SK-N-SH (cell line): Measurements from ENCODE around the gene RBM15B. TPM values are rescaled to one million over a fixed set of nuclear protein-coding genes. Genes with fewer than 3 reads are reported as not detected.

Experiments
- CTCF ChIA-PET: fragments of 300-600, 350-600 bp; formaldehyde crosslinking; extraction: SDS; loops from one replicate; lab custom pipeline; 2021; lab: Yijun Ruan, JAX
- POLR2A ChIA-PET: fragments of 350-600 bp; sonication (Branson Sonifier 250); formaldehyde crosslinking; extraction: SDS; loops from one replicate; lab custom pipeline; 2020; ENCODE audit warnings: antibody characterized with exemption, inconsistent platforms; lab: Yijun Ruan, JAX
- DNase-seq: peaks from one replicate; pipeline ENCODE4 v3.0.0; 2012
- H2AFZ ChIP-seq: fragments of 200-600 bp; sonication (generic); 2 replicates; pipeline ENCODE4 v1.8.1; 2016; ENCODE audit warnings: antibody characterized with exemption, mild to moderate bottlenecking, low read depth
- H3F3A ChIP-seq: fragments of 200-600 bp; sonication (generic); replicated peaks from 2 replicates; pipeline ENCODE3; 2016; ENCODE audit warnings: antibody characterized with exemption, mild to moderate bottlenecking; ENCODE audit not compliant: insufficient read depth
- H3K27ac ChIP-seq, 2 experiments: fragments of 200-500 bp in 1 of 2; fragments of 200-600 bp in 1 of 2; sonication (Bioruptor generic) in 1 of 2; sonication (generic), shearing (Covaris generic) in 1 of 2; 2 replicates each; pipeline versions ENCODE4 v1.5.1 to v1.6.1; 2014 to 2016; ENCODE audit warnings: low read depth in 2 of 2, inconsistent platforms in 1 of 2, low read length in 1 of 2, mild to moderate bottlenecking in 1 of 2, mixed read lengths in 1 of 2
- H3K27me3 ChIP-seq: fragments of 200-600 bp; sonication (generic), shearing (Covaris generic); 2 replicates; pipeline ENCODE4 v1.6.1; 2016; ENCODE audit warnings: mixed run types; ENCODE audit not compliant: insufficient read depth
- H3K36me3 ChIP-seq, 2 experiments: fragments of 200-500 bp in 1 of 2; fragments of 200-600 bp in 1 of 2; sonication (Bioruptor generic) in 1 of 2; sonication (generic) in 1 of 2; replicated peaks in 1 of 2; 2 replicates each; pipeline versions ENCODE3 to v1.5.1; 2014 to 2016; ENCODE audit warnings: low read length in 1 of 2, mild to moderate bottlenecking in 1 of 2; ENCODE audit not compliant: insufficient read depth in 2 of 2, control insufficient read depth in 1 of 2
- H3K4me1 ChIP-seq, 2 experiments: fragments of 200-500 bp in 1 of 2; fragments of 200-600 bp in 1 of 2; sonication (Bioruptor generic) in 1 of 2; sonication (generic), shearing (Covaris generic) in 1 of 2; 2 replicates each; pipeline versions ENCODE4 v1.5.1 to v1.6.1; 2014 to 2016; ENCODE audit warnings: low read depth in 1 of 2, low read length in 1 of 2, mixed run types in 1 of 2; ENCODE audit not compliant: insufficient read depth in 2 of 2, control insufficient read depth in 1 of 2
- H3K4me2 ChIP-seq: fragments of 200-600 bp; sonication (generic), shearing (Covaris generic); 2 replicates; pipeline ENCODE4 v1.6.1; 2017; ENCODE audit warnings: mixed run types
- H3K4me3 ChIP-seq, 2 experiments: fragments of 200-500 bp in 1 of 2; fragments of 200-600 bp in 1 of 2; sonication (Bioruptor generic) in 1 of 2; sonication (generic), shearing (Covaris generic) in 1 of 2; 2 replicates each; pipeline versions ENCODE4 v1.5.1 to v1.8.1; 2014 to 2016; ENCODE audit warnings: low read depth in 2 of 2, inconsistent platforms in 1 of 2, low read length in 1 of 2, mild to moderate bottlenecking in 1 of 2, mixed read lengths in 1 of 2, moderate library complexity in 1 of 2
- H3K79me2 ChIP-seq: fragments of 200-600 bp; sonication (generic); 2 replicates; pipeline ENCODE4 v1.8.1; 2017; ENCODE audit warnings: mild to moderate bottlenecking; ENCODE audit not compliant: insufficient read depth
- H3K9ac ChIP-seq: fragments of 200-600 bp; sonication (generic); 2 replicates; pipeline ENCODE4 v1.6.1; 2017; ENCODE audit warnings: mixed run types
- H3K9me2 ChIP-seq: fragments of 200-600 bp; sonication (generic); 2 replicates; pipeline ENCODE4 v1.6.1; 2017; ENCODE audit warnings: mixed run types
- H3K9me3 ChIP-seq: fragments of 200-600 bp; sonication (generic); 2 replicates; pipeline ENCODE4 v1.6.1; 2017; ENCODE audit warnings: mixed run types, mild to moderate bottlenecking, moderate library complexity
- H4K20me1 ChIP-seq: fragments of 200-600 bp; sonication (generic); 2 replicates; pipeline ENCODE4 v1.6.1; 2017; ENCODE audit warnings: mild to moderate bottlenecking, mixed run types; ENCODE audit not compliant: insufficient read depth
- CHD2 ChIP-seq: fragments of 150-350 bp; IDR thresholded peaks from 2 replicates; pipeline ENCODE4 v1.6.1; 2018; ENCODE audit warnings: low read length; ENCODE audit not compliant: partially characterized antibody
- EZH2phosphoT487 ChIP-seq: fragments of 200-600 bp; sonication (generic); IDR thresholded peaks from 2 replicates; pipeline ENCODE4 v1.6.1; 2017; ENCODE audit warnings: low read depth, mixed run types, mild to moderate bottlenecking, antibody characterized with exemption, moderate library complexity, borderline replicate concordance
- FOSL2 ChIP-seq: IDR thresholded peaks from 2 replicates; pipeline ENCODE4 v1.4.0; 2012; ENCODE audit warnings: low read depth, mild to moderate bottlenecking, moderate library complexity, borderline replicate concordance
- GABPA ChIP-seq: IDR thresholded peaks from 2 replicates; pipeline ENCODE4 v1.4.0; 2012; ENCODE audit warnings: low read depth, mild to moderate bottlenecking
- MEF2A ChIP-seq: IDR thresholded peaks from 2 replicates; pipeline ENCODE4 v1.4.0; 2012; ENCODE audit warnings: low read depth, borderline replicate concordance
- MXI1 ChIP-seq: IDR thresholded peaks from 2 replicates; pipeline ENCODE4 v1.6.1; 2012; ENCODE audit warnings: mild to moderate bottlenecking, low read depth, low read length, improper control_type of control experiment
- RCOR1 ChIP-seq: fragments of 150-350 bp; IDR thresholded peaks from 2 replicates; pipeline ENCODE4 v1.6.1; 2017; ENCODE audit warnings: antibody characterized with exemption, low read length
- SMC3 ChIP-seq: IDR thresholded peaks from 2 replicates; pipeline ENCODE4 v1.6.1; 2012; ENCODE audit warnings: low read depth, low read length, improper control_type of control experiment
- TCF12 ChIP-seq: IDR thresholded peaks from 2 replicates; pipeline ENCODE4 v1.4.0; 2012
- TEAD4 ChIP-seq: IDR thresholded peaks from 2 replicates; pipeline ENCODE4 v1.4.0; 2012; ENCODE audit warnings: mild to moderate bottlenecking, borderline replicate concordance; ENCODE audit not compliant: insufficient read depth
- WGBS: methylation state at CpG from one replicate; pipeline ENCODE4 v1.1.6; 2017; ENCODE audit warnings: low lambda C conversion rate; 5-methylcytosine and 5-hydroxymethylcytosine counted together
- polyA plus RNA-seq, 3 experiments: library from polyadenylated mRNA; depleted of rRNA; stranded (reverse); fragments of >200 nt; gene quantifications; 2 replicates each; pipeline ENCODE4 v1.2.3, GENCODE V29; 2012
- TF ChIP-seq, protein P1 (sequence below): IDR thresholded peaks from 2 replicates; pipeline ENCODE4 v1.6.1; 2012; ENCODE audit warnings: mild to moderate bottlenecking, low read depth, low read length, moderate library complexity
- TF ChIP-seq, protein P2 (sequence below): fragments of 150-350 bp; IDR thresholded peaks from 2 replicates; pipeline ENCODE4 v1.6.1; 2016; ENCODE audit warnings: mild to moderate bottlenecking, low read depth, low read length

RBM15B gene
- polyA plus RNA-seq, 1 of the 3 experiments (the other 2 are of a cell fraction): 17.0 TPM

DNA sequence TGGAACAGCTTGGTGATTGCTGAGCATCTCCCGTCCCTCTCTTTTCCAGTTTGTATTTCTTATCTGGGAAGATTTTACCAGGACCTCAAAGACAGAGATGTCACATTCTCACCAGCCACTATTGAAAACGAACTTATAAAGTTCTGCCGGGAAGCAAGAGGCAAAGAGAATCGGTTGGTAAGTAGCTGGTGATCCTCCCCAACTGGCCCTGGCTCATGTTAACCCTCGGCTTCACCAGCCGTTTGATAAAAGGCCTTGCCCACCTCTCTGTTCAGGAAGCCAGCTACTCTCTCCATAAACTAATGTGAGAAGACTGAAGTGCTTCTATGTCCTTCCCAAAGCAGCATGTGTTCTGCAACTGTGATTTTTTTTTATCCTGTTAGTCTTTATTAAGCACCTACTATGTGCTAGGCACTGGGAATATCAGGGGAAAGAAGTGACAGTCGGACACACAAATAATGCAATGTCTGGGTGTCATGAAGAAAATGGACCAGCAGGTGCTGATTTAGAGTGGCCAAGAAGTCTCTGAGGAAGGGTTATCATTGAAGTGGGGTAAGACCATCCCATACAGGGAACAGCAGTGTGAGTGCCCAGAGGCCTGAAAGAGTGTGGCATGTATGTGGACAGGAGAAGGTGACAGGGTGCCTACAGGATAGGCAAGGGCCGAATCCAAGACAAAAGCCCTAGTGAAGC is 4.8 kb upstream of the RBM15B start:
- no peaks in the 10 kb centered on the region for H3K9me2 ChIP-seq
- H3K9me3 ChIP-seq: no peaks in the 10 kb centered on the region
- peaks cover 36% of the 10 kb centered on the region for H3F3A ChIP-seq
- 23% methylated on average over 8 of the region's 8 CpGs for WGBS
- peak overlapping the region; percentile 80 for H3K9ac ChIP-seq
- peak overlapping the region; percentile 91 for H3K4me2 ChIP-seq
- peaks cover 10% of the 10 kb centered on the region for H4K20me1 ChIP-seq
- H2AFZ ChIP-seq: no peak overlapping the region
- DNase-seq: no peak
- no peaks in the 10 kb centered on the region for H3K27me3 ChIP-seq
- H3K4me1 ChIP-seq: peaks cover 21 to 50% of the 10 kb centered on the region in 2 experiments
- POLR2A ChIA-PET: interaction anchor here (0.8 to 2.4 kb wide), 5 partner anchors 11 to 817 kb away, joined by 3 to 12 read pairs (median 8); partner anchors contain the start of genes DCAF1, HEMK1 and MAPKAPK3
- peaks cover 16 to 29% of the 10 kb centered on the region in 2 experiments for H3K36me3 ChIP-seq
- CTCF ChIA-PET: interaction anchor here (1.0 to 2.7 kb wide), 6 partner anchors 11 to 815 kb away, joined by 4 to 27 read pairs (median 4); partner anchors contain the start of gene MAPKAPK3
- H3K27ac ChIP-seq: peak overlapping the region in 1 of 2 experiments; percentile 65; a peak in 2 of 4 replicates
- peak overlapping the region; percentile 84 to 98 for H3K4me3 ChIP-seq
- TF ChIP-seq RCOR1 (no peak), GABPA (no peak), MEF2A (no peak), TCF12 (no peak), MXI1 (no peak), TEAD4 (no peak), CHD2 (no peak), SMC3 (no peak), EZH2phosphoT487 (no peak)
- TF ChIP-seq, protein P1, sequence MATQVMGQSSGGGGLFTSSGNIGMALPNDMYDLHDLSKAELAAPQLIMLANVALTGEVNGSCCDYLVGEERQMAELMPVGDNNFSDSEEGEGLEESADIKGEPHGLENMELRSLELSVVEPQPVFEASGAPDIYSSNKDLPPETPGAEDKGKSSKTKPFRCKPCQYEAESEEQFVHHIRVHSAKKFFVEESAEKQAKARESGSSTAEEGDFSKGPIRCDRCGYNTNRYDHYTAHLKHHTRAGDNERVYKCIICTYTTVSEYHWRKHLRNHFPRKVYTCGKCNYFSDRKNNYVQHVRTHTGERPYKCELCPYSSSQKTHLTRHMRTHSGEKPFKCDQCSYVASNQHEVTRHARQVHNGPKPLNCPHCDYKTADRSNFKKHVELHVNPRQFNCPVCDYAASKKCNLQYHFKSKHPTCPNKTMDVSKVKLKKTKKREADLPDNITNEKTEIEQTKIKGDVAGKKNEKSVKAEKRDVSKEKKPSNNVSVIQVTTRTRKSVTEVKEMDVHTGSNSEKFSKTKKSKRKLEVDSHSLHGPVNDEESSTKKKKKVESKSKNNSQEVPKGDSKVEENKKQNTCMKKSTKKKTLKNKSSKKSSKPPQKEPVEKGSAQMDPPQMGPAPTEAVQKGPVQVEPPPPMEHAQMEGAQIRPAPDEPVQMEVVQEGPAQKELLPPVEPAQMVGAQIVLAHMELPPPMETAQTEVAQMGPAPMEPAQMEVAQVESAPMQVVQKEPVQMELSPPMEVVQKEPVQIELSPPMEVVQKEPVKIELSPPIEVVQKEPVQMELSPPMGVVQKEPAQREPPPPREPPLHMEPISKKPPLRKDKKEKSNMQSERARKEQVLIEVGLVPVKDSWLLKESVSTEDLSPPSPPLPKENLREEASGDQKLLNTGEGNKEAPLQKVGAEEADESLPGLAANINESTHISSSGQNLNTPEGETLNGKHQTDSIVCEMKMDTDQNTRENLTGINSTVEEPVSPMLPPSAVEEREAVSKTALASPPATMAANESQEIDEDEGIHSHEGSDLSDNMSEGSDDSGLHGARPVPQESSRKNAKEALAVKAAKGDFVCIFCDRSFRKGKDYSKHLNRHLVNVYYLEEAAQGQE: no peak
- TF ChIP-seq, protein P2, sequence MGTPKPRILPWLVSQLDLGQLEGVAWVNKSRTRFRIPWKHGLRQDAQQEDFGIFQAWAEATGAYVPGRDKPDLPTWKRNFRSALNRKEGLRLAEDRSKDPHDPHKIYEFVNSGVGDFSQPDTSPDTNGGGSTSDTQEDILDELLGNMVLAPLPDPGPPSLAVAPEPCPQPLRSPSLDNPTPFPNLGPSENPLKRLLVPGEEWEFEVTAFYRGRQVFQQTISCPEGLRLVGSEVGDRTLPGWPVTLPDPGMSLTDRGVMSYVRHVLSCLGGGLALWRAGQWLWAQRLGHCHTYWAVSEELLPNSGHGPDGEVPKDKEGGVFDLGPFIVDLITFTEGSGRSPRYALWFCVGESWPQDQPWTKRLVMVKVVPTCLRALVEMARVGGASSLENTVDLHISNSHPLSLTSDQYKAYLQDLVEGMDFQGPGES: no peak
- peaks cover 70% of the 10 kb centered on the region for H3K79me2 ChIP-seq

DNA sequence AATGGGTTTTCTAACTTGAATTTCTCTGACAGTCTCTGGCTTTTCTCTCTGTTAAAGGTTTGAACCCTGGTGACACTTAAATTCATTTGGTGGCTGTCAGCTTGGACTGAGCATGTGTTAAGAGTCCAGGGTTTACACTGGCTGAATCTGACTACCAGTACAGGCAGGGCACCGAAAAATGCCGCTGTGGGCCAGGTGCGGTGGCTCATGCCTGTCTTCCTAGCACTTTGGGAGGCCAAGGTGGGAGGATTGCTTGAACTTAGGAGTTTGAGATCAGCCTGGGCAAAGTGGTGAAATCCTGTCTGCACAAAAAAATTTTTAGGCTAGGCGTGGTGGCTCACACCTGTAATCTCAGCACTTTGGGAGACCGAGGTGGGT is 4.2 kb upstream of the RBM15B start:
- WGBS: 100% methylated on average over 2 of the region's 5 CpGs
- TF ChIP-seq FOSL2: no peak
- TF ChIP-seq, protein P1: no peak
- no peaks in the 10 kb centered on the region for H3K27me3 ChIP-seq
- peaks cover 16 to 29% of the 10 kb centered on the region in 2 experiments for H3K36me3 ChIP-seq
- peaks cover 36% of the 10 kb centered on the region for H3F3A ChIP-seq
- no peak overlapping the region for H3K9ac ChIP-seq
- POLR2A ChIA-PET: interaction anchor here (1.3 kb wide), 1 partner anchor 11 kb away, joined by 3 read pairs; no protein-coding TSS in a partner anchor
- peak overlapping the region; percentile 91 for H3K4me2 ChIP-seq
- CTCF ChIA-PET: interaction anchor here (1.0 to 3.5 kb wide), 7 partner anchors 8 to 815 kb away, joined by 3 to 37 read pairs (median 5); partner anchors contain the start of gene MAPKAPK3
- H4K20me1 ChIP-seq: peaks cover 10% of the 10 kb centered on the region
- no peaks in the 10 kb centered on the region for H3K9me2 ChIP-seq
- H2AFZ ChIP-seq: no peak overlapping the region
- peak overlapping the region; percentile 84 to 98; a peak in 3 of 4 replicates for H3K4me3 ChIP-seq
- H3K79me2 ChIP-seq: peaks cover 73% of the 10 kb centered on the region
- peaks cover 21 to 50% of the 10 kb centered on the region in 2 experiments for H3K4me1 ChIP-seq
- H3K9me3 ChIP-seq: no peaks in the 10 kb centered on the region
- DNase-seq: no peak
- no peak overlapping the region for H3K27ac ChIP-seq
